AG10803 (cell line): ENCODE measurements around the gene AJUBA.

Experiments used
- DNase-seq: peaks from one replicate; pipeline ENCODE4 v3.0.0; 2010; ENCODE audit warnings: low read depth
- H3K4me3 ChIP-seq: 2 replicates; pipeline ENCODE4 v1.5.1; 2011; ENCODE audit warnings: mild to moderate bottlenecking, low read length, control low read depth
- TF ChIP-seq, protein P1 (sequence below): conservative IDR thresholded peaks from 2 replicates; pipeline ENCODE4 v1.5.1; 2011; ENCODE audit warnings: mild to moderate bottlenecking, low read length, control low read depth, inconsistent platforms

AJUBA gene

DNA sequence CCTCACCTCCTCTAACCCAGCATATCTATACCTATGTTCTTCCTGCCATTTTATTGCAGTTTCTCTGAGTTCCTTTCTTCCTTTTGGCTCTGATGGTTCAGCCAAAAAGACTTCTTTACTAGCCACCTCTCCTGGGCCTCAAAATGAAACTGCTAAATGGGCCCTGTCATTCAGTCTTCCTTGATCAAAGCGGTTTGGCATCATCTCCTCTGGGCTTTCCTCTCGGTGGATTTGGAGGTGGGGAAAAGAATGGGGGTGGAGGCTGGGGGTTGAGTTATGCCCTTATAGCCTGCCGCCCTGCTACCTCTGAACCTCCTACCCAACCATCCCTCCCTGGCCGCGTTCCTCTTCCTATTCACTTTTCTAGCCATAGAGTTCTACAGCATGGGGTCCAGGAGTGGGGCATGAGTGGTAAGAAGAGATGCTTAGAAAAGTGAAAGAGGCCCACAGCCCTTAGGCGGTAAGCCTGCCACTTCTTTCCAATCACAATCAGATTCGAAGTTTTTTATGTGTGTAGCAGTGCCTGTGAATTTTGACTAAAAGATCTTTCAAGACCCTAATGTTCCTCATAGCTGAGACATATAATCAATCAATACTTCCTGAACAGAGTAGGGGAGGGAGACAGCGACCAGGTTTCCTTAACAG is 2.5 kb downstream of the AJUBA start:
- TF ChIP-seq, protein P1, sequence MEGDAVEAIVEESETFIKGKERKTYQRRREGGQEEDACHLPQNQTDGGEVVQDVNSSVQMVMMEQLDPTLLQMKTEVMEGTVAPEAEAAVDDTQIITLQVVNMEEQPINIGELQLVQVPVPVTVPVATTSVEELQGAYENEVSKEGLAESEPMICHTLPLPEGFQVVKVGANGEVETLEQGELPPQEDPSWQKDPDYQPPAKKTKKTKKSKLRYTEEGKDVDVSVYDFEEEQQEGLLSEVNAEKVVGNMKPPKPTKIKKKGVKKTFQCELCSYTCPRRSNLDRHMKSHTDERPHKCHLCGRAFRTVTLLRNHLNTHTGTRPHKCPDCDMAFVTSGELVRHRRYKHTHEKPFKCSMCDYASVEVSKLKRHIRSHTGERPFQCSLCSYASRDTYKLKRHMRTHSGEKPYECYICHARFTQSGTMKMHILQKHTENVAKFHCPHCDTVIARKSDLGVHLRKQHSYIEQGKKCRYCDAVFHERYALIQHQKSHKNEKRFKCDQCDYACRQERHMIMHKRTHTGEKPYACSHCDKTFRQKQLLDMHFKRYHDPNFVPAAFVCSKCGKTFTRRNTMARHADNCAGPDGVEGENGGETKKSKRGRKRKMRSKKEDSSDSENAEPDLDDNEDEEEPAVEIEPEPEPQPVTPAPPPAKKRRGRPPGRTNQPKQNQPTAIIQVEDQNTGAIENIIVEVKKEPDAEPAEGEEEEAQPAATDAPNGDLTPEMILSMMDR, result no peak
- H3K4me3 ChIP-seq, result peak overlapping the region; percentile 91
- no peak for DNase-seq

DNA sequence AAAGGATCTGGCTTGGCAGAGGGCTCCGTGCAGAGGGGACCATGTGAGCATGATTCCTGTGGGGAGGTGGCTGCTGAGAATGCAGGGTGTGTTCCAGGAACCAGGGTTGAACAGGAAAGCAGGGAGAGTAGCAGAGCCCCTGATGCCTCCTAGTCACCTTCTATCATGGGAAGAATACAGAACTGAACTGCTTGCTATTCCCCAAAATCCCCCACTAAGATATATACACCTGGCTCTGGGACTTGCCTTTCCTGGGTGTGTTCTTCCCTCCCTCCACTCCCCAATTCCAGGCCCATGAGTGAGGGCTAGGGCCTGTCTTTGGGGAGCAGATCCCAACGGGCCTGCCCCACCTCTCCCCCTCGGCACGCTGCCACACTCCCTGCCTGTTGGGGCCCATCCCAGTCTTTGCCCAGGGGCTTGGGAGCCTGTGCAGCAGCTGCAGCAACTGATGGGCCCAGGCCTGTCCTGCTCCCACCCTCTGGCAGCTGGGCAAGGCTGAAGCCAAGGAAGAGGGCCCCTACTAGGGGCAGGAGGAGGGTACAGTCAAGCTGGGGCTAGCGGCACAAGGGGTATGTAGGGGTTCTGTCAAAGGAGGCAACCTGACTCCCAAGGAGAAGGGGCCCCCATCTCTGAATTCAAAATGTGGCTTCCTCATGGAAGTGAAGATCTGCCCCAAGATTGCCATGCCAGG is 3.2 kb downstream of the AJUBA start:
- peak overlapping the region; percentile 91 for H3K4me3 ChIP-seq
- no peak for DNase-seq
- TF ChIP-seq, protein P1, result no peak

DNA sequence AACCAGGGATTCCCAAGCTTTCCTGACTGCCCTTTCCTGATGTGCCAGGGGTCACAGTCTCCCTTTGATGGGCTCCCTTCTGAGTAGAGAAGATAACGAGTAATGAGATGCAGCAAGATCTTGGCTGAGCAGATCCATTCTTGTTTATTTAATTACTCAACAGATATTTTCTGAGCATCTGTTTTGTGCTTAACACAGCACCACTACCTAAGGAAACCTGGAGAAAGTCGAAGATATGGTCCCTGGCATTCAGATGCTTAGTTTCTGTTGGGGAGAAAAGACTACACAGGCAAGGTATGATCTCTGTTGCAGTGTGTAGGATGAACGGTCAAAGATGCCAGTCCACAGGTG is 3.9 kb downstream of the AJUBA start:
- H3K4me3 ChIP-seq, result peak overlapping the region; percentile 54
- no peak for DNase-seq
- TF ChIP-seq, protein P1, result no peak

DNA sequence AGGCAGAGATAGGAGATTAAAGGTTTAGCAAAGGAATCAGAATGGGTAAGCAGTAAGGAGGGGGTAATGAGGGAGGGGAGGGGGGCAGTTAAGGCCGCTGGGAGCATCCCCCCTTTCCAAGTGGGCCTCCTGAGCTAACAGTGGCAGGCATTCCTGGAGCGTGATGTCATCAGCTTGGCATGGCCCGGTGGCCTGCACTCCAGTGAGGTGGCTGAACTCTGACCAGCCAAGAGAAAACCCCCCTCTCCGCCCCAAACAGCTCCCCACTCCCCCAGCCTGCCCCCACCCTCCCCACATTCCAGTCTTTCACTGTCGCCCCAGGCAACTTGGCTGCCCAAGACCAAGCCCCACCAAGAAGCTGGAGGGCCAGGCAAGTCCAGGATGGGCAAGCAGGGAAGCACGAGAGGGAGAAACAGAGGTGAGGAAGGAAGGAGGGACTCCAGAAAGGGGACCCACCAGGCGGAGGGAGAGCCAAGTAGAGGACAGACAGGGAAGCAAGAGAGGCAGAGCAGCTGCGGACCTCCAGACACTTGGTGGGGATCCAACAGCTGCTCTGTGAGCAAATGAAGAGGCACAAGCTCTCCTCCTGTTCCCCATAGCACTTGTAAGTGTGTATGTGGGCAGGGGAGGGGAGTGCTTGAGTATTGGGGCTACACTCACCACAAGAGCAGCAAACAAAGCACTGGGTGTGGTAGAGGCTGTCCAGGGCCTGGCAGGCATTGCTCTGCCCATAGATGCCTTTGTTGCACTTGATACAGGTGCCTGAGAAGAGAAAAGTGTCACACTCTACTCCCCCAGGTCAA is 4.5 kb downstream of the AJUBA start:
- H3K4me3 ChIP-seq, result peak overlapping the region; percentile 54
- peak; percentile 90 for DNase-seq
- TF ChIP-seq, protein P1, result no peak

DNA sequence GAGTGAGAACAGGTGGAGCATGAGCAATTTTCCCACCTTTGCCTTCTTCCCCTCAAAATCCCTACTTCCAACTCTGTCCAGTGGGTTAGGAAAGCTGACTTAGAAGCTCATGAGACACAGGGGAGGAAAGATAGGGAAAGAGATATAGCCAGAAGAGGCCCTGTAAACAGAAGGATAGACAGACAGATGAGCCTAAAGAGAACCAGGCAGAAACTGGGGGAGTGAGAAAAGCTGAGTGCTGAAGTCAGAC is 5.0 kb downstream of the AJUBA start:
- no peak for DNase-seq
- TF ChIP-seq, protein P1, result no peak
- H3K4me3 ChIP-seq, result peak overlapping the region; percentile 22; the same call in 1 of the 2 replicates

DNA sequence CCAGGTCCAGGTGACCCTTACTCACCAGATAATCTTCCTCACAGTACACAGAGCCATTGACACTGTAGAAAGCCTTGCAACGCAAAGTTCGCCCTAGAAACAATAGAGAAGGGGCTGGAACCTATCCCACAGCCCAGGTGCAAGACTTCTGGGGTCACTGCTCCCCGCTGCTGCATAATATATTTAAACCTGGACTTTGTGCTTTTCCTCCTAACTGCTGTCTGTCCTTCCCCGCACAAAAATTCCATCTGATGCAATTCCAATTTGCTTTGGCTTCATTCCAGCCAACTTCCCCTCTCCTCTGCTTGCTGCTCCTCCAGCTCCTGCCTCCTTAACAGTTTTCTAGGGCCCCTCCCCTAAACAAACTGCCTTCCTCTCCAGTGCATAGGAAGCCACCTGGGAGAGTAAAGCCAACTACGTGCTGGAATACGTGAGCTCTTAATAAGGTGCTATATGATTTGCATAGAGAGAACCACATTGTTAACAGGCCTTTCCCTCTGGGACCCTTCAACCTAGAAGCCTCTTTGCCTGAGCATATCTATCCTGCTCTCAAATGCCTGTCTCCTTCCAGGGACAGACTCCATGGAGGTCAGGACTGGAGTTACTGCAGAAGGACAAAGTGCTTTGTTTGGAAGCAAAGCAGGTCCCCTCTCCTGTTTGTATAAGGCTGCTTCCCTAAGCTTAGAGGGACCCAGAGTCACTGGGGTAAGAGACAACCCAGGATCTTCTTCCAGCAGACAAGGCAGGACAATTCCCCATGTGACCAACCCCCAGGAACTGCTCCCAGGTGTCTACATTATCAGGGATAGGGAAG is 5.5 kb downstream of the AJUBA start:
- peak overlapping the region; percentile 22; the same call in 1 of the 2 replicates for H3K4me3 ChIP-seq
- TF ChIP-seq, protein P1, result no peak
- DNase-seq, result peak; percentile 57
